ENCODE results near the gene NCKAP5.

DNA sequence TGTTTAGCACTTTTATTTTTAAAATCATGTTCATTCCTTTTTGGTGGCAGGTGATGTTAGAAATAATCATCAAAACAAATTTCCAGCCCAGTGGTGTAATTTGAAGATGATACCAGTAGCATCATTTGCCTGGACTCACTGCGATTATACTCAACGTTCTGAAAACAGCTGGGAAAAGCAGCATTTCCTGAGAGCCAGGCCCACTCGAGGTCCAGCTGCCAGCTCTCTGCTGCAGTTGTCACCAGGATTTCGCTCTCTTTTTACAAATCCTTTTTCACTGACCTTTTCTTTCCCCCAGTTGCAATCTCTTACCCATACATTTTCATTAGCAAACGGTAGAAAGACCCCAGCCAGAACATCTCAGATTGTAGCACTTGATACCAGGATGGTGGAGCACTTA, 787.6 kb downstream of the NCKAP5 start:
- TF ChIP-seq, protein P1, sequence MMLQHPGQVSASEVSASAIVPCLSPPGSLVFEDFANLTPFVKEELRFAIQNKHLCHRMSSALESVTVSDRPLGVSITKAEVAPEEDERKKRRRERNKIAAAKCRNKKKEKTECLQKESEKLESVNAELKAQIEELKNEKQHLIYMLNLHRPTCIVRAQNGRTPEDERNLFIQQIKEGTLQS (IDR thresholded peaks at IDR 0.05), result no peak
- no peak for TF ChIP-seq JUND (IDR thresholded peaks at IDR 0.05)
- TF ChIP-seq CTCF (IDR thresholded peaks at IDR 0.05; ENCODE audit: low read depth, low read length, missing input control), result no peak
- TF ChIP-seq RXRA (IDR thresholded peaks at IDR 0.05), result no peak
- no peak for TF ChIP-seq MAX (IDR thresholded peaks at IDR 0.05)
- no peak for TF ChIP-seq SP1 (IDR thresholded peaks at IDR 0.05)
- no peak for TF ChIP-seq FOXA1 (IDR thresholded peaks at IDR 0.05)
- no peak for TF ChIP-seq RAD21 (IDR thresholded peaks at IDR 0.05)
- TF ChIP-seq TAF1 (conservative IDR thresholded peaks at IDR 0.05), result no peak
- no peak for TF ChIP-seq NR2F2 (IDR thresholded peaks at IDR 0.05)
- TF ChIP-seq YY1 (IDR thresholded peaks at IDR 0.05), result no peak
- TF ChIP-seq REST (IDR thresholded peaks at IDR 0.05), result no peak
- TF ChIP-seq, protein P2, sequence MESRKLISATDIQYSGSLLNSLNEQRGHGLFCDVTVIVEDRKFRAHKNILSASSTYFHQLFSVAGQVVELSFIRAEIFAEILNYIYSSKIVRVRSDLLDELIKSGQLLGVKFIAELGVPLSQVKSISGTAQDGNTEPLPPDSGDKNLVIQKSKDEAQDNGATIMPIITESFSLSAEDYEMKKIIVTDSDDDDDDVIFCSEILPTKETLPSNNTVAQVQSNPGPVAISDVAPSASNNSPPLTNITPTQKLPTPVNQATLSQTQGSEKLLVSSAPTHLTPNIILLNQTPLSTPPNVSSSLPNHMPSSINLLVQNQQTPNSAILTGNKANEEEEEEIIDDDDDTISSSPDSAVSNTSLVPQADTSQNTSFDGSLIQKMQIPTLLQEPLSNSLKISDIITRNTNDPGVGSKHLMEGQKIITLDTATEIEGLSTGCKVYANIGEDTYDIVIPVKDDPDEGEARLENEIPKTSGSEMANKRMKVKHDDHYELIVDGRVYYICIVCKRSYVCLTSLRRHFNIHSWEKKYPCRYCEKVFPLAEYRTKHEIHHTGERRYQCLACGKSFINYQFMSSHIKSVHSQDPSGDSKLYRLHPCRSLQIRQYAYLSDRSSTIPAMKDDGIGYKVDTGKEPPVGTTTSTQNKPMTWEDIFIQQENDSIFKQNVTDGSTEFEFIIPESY (IDR thresholded peaks at IDR 0.05), result no peak
- no peak for TF ChIP-seq HNF4A (conservative IDR thresholded peaks at IDR 0.05)
